ENCODE results near the gene SLFN14. TPM values are rescaled to one million over a fixed set of nuclear protein-coding genes. Genes with fewer than 3 reads are reported as not detected.

SLFN14 gene
- total and polyA plus RNA-seq, 2 experiments from 2014 or later = 0.10 TPM; not detected in 1

DNA sequence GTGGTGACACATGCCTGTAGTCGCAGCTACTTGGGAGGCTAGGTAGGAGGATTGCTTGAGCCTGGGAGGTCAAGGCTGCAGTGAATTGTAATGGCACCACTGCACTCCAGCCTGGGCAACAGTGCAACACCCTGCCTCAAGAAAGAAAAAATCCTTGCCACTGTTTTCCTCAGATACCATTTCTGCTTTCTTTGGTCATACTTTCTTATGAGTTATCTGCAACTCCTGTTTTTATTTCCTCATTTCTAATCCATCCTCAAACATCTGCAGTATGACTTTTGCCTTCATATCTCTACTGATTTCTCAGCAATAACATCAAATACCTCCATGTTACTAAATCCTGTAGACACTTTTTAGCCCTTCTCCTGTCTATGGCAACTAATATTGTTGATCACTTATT, 23.4 kb upstream of the SLFN14 start:
- Histone ChIP-seq H4K20me1 (replicated peaks; ENCODE audit: insufficient read depth) (no peaks in the 10 kb centered on the region), H3K36me3 (ENCODE audit: insufficient read depth) (no peaks in the 10 kb centered on the region), H3K27me3 (ENCODE audit: insufficient read depth) (no peaks in the 10 kb centered on the region), H3K79me2 (replicated peaks; ENCODE audit: insufficient read depth) (peaks cover 14% of the 10 kb centered on the region), H2AFZ (no peak overlapping the region), H3K4me2 (no peak overlapping the region), H3F3A (replicated peaks; ENCODE audit: low read depth) (0 out of 2 replicates have a peak, but pooled peaks cover 4% of the 10 kb centered on the region), H3K4me3 (no peak overlapping the region), H3K4me1 (ENCODE audit: insufficient read depth) (peaks cover 12% of the 10 kb centered on the region), H3K27ac (ENCODE audit: low read depth) (no peak overlapping the region), H3K9me2 (ENCODE audit: insufficient read depth) (no peaks in the 10 kb centered on the region)
- H3K4me3 Mint-ChIP-seq = no peak overlapping the region
- no peak overlapping the region for H3K27ac Mint-ChIP-seq
- H3K9me3 Mint-ChIP-seq = no peaks in the 10 kb centered on the region
- H3K4me1 Mint-ChIP-seq = peaks cover 11% of the 10 kb centered on the region
- H3K36me3 Mint-ChIP-seq (ENCODE audit: low read depth) = peaks cover 2% of the 10 kb centered on the region; the same call in 1 of the 3 replicates
- TF ChIP-seq ZNF331 (CRISPR knock-in tag; IDR thresholded peaks at IDR 0.05; ENCODE audit: low read depth) (no peak), NANOG (IDR thresholded peaks at IDR 0.05; ENCODE audit: borderline replicate concordance) (no peak), EZH2 (IDR thresholded peaks at IDR 0.05; ENCODE audit: low read depth, unreplicated experiment) (no peak), POLR2AphosphoS5 (IDR thresholded peaks at IDR 0.05; ENCODE audit: low read depth) (no peak), STAT1 (IDR thresholded peaks at IDR 0.05; ENCODE audit: unreplicated experiment) (no peak), EZH2phosphoT487 (IDR thresholded peaks at IDR 0.05; ENCODE audit: unreplicated experiment) (no peak), ZNF114 (CRISPR knock-in tag; IDR thresholded peaks at IDR 0.05) (no peak), JUNB (IDR thresholded peaks at IDR 0.05; ENCODE audit: unreplicated experiment) (no peak), CREB1 (CRISPR knock-in tag; IDR thresholded peaks at IDR 0.05; ENCODE audit: low read depth) (no peak)
- TF ChIP-seq, protein P1, sequence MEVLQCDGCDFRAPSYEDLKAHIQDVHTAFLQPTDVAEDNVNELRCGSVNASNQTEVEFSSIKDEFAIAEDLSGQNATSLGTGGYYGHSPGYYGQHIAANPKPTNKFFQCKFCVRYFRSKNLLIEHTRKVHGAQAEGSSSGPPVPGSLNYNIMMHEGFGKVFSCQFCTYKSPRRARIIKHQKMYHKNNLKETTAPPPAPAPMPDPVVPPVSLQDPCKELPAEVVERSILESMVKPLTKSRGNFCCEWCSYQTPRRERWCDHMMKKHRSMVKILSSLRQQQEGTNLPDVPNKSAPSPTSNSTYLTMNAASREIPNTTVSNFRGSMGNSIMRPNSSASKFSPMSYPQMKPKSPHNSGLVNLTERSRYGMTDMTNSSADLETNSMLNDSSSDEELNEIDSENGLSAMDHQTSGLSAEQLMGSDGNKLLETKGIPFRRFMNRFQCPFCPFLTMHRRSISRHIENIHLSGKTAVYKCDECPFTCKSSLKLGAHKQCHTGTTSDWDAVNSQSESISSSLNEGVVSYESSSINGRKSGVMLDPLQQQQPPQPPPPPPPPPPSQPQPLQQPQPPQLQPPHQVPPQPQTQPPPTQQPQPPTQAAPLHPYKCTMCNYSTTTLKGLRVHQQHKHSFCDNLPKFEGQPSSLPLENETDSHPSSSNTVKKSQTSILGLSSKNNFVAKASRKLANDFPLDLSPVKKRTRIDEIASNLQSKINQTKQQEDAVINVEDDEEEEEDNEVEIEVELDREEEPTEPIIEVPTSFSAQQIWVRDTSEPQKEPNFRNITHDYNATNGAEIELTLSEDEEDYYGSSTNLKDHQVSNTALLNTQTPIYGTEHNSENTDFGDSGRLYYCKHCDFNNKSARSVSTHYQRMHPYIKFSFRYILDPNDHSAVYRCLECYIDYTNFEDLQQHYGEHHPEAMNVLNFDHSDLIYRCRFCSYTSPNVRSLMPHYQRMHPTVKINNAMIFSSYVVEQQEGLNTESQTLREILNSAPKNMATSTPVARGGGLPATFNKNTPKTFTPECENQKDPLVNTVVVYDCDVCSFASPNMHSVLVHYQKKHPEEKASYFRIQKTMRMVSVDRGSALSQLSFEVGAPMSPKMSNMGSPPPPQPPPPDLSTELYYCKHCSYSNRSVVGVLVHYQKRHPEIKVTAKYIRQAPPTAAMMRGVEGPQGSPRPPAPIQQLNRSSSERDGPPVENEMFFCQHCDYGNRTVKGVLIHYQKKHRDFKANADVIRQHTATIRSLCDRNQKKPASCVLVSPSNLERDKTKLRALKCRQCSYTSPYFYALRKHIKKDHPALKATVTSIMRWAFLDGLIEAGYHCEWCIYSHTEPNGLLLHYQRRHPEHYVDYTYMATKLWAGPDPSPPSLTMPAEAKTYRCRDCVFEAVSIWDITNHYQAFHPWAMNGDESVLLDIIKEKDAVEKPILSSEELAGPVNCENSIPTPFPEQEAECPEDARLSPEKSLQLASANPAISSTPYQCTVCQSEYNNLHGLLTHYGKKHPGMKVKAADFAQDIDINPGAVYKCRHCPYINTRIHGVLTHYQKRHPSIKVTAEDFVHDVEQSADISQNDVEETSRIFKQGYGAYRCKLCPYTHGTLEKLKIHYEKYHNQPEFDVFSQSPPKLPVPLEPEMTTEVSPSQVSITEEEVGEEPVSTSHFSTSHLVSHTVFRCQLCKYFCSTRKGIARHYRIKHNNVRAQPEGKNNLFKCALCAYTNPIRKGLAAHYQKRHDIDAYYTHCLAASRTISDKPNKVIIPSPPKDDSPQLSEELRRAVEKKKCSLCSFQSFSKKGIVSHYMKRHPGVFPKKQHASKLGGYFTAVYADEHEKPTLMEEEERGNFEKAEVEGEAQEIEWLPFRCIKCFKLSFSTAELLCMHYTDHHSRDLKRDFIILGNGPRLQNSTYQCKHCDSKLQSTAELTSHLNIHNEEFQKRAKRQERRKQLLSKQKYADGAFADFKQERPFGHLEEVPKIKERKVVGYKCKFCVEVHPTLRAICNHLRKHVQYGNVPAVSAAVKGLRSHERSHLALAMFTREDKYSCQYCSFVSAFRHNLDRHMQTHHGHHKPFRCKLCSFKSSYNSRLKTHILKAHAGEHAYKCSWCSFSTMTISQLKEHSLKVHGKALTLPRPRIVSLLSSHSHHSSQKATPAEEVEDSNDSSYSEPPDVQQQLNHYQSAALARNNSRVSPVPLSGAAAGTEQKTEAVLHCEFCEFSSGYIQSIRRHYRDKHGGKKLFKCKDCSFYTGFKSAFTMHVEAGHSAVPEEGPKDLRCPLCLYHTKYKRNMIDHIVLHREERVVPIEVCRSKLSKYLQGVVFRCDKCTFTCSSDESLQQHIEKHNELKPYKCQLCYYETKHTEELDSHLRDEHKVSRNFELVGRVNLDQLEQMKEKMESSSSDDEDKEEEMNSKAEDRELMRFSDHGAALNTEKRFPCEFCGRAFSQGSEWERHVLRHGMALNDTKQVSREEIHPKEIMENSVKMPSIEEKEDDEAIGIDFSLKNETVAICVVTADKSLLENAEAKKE (CRISPR knock-in tag; IDR thresholded peaks at IDR 0.05) = no peak
- TF ChIP-seq, protein P2, sequence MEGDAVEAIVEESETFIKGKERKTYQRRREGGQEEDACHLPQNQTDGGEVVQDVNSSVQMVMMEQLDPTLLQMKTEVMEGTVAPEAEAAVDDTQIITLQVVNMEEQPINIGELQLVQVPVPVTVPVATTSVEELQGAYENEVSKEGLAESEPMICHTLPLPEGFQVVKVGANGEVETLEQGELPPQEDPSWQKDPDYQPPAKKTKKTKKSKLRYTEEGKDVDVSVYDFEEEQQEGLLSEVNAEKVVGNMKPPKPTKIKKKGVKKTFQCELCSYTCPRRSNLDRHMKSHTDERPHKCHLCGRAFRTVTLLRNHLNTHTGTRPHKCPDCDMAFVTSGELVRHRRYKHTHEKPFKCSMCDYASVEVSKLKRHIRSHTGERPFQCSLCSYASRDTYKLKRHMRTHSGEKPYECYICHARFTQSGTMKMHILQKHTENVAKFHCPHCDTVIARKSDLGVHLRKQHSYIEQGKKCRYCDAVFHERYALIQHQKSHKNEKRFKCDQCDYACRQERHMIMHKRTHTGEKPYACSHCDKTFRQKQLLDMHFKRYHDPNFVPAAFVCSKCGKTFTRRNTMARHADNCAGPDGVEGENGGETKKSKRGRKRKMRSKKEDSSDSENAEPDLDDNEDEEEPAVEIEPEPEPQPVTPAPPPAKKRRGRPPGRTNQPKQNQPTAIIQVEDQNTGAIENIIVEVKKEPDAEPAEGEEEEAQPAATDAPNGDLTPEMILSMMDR (conservative IDR thresholded peaks at IDR 0.05; ENCODE audit: low read depth in 2 of 2) = no peak
- TF ChIP-seq, protein P3, sequence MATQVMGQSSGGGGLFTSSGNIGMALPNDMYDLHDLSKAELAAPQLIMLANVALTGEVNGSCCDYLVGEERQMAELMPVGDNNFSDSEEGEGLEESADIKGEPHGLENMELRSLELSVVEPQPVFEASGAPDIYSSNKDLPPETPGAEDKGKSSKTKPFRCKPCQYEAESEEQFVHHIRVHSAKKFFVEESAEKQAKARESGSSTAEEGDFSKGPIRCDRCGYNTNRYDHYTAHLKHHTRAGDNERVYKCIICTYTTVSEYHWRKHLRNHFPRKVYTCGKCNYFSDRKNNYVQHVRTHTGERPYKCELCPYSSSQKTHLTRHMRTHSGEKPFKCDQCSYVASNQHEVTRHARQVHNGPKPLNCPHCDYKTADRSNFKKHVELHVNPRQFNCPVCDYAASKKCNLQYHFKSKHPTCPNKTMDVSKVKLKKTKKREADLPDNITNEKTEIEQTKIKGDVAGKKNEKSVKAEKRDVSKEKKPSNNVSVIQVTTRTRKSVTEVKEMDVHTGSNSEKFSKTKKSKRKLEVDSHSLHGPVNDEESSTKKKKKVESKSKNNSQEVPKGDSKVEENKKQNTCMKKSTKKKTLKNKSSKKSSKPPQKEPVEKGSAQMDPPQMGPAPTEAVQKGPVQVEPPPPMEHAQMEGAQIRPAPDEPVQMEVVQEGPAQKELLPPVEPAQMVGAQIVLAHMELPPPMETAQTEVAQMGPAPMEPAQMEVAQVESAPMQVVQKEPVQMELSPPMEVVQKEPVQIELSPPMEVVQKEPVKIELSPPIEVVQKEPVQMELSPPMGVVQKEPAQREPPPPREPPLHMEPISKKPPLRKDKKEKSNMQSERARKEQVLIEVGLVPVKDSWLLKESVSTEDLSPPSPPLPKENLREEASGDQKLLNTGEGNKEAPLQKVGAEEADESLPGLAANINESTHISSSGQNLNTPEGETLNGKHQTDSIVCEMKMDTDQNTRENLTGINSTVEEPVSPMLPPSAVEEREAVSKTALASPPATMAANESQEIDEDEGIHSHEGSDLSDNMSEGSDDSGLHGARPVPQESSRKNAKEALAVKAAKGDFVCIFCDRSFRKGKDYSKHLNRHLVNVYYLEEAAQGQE (IDR thresholded peaks at IDR 0.05; ENCODE audit: unreplicated experiment) = no peak
- TF ChIP-seq, protein P4, sequence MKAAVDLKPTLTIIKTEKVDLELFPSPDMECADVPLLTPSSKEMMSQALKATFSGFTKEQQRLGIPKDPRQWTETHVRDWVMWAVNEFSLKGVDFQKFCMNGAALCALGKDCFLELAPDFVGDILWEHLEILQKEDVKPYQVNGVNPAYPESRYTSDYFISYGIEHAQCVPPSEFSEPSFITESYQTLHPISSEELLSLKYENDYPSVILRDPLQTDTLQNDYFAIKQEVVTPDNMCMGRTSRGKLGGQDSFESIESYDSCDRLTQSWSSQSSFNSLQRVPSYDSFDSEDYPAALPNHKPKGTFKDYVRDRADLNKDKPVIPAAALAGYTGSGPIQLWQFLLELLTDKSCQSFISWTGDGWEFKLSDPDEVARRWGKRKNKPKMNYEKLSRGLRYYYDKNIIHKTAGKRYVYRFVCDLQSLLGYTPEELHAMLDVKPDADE (IDR thresholded peaks at IDR 0.05) = no peak
- DNase-seq (ENCODE audit: low spot score) = no peak
- ATAC-seq = no peak
- peaks cover 7% of the 10 kb centered on the region for H3K27me3 Mint-ChIP-seq (ENCODE audit: insufficient read depth, low read depth, poor library complexity)
